Activated T-helper 17 cell treated with anti-CD3 and anti-CD28 coated beads, Interleukin-2, amount 50 U/mL, for 72 hours (primary cell): ENCODE measurements around the gene FOXA3. TPM values are rescaled to one million over a fixed set of nuclear protein-coding genes. Genes with fewer than 3 reads are reported as not detected.
A peak's percentile ranks its signal among the peaks of the same experiment; 100 is the strongest.

Source experiments
- ATAC-seq: fragments of 150-1000 bp; cut with Tn5 transposase; replicated peaks from 2 replicates; pipeline ENCODE4 v1.10.0; 2021; ENCODE audit warnings: mild to moderate bottlenecking, moderate library complexity
- H3K27ac Mint-ChIP-seq: one replicate; pipeline ENCODE4 v1.8.0; 2022; ENCODE audit warnings: mixed read lengths
- H3K27me3 Mint-ChIP-seq: one replicate; pipeline ENCODE4 v1.8.0; 2022; ENCODE audit warnings: mixed read lengths
- H3K36me3 Mint-ChIP-seq: one replicate; pipeline ENCODE4 v1.8.0; 2022; ENCODE audit warnings: low read depth, mild to moderate bottlenecking, mixed read lengths
- H3K4me1 Mint-ChIP-seq: one replicate; pipeline ENCODE4 v1.8.0; 2022; ENCODE audit warnings: mixed read lengths
- H3K4me3 Mint-ChIP-seq: one replicate; pipeline ENCODE4 v1.8.0; 2022; ENCODE audit warnings: mild to moderate bottlenecking, mixed read lengths
- H3K9me3 Mint-ChIP-seq: one replicate; pipeline ENCODE4 v1.8.0; 2022; ENCODE audit warnings: mixed read lengths
- total RNA-seq, 2 donors: library from RNA; stranded (reverse); gene quantifications; one replicate each; pipeline ENCODE4 v1.2.3, GENCODE V29; 2022

FOXA3 gene
- total RNA-seq, 2 donors from 2014 or later = 0.32 to 1.9 TPM

DNA sequence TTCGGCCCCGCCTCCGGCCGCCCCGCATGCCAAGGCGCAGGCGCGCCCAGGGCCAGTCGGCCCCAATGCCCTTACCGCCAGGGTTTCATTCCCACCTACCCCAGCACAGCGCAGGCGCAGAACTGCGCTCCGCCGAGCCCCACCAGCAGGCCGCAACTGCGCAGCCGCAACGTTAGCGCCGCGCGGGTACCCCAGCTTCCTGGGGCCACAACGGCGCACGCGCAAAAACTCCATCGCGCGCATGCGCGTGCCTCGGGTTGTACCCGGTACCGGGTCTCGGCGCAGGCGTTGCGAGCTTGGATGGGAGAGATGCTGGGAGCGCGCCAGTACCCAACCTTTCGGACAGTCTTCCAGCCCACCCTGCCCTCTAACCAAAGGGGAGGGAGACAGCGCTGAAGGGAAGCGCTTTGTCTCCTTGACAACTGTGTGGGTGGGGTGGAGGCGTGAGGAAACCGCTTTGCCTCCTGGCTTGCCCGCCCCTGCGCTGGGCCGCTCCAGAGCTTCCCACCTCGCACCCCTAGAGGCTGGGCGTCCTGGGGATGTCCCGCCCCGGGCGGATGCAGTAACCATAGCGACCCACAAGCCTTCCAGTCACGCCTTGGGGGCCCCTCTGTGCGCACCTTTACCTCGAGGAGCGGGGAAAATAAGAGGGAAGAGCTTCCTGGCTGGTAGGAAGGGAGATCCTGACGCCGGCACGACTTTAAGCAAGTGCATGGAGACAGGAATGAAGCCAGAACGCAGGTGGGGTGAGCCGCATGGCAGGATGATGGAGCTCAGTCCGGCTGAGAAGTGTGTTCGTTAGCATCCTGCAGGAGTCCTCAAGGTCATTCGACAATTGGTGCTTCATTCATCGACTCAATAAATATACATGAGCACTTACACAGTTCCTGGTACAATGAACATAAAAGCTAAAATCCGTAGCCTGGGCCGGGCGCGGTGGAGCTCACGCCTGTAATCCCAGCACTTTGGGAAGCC is 38.8 kb downstream of the FOXA3 start:
- peak; percentile 88 for ATAC-seq
- Mint-ChIP-seq H3K27ac (peak overlapping the region; percentile 94), H3K4me1 (peaks cover 3% of the 10 kb centered on the region), H3K27me3 (no peaks in the 10 kb centered on the region), H3K4me3 (peak overlapping the region; percentile 94), H3K9me3 (no peaks in the 10 kb centered on the region), H3K36me3 (peaks cover 28% of the 10 kb centered on the region)

DNA sequence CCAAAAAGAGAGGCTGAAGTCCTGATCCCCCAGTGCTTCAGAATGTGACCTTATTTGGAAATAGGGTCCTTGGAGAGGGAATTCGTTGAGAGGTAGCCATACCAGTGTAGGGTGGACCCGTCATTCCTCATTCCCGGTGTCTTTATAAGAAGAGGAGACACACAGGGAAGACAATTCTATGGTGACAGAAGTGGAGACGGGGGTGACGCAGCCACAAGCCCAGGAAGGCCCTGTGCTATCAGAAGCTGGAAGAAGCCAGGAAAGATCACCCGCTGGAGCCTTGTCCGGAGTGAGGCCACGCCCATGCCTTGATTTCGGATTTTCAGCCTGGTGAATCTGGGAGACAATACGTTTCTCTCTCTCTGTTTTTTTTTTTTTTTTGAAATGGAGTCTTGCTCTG is 40.9 kb downstream of the FOXA3 start:
- H3K9me3 Mint-ChIP-seq = no peaks in the 10 kb centered on the region
- peaks cover 4% of the 10 kb centered on the region for H3K27me3 Mint-ChIP-seq
- peaks cover 10% of the 10 kb centered on the region for H3K4me1 Mint-ChIP-seq
- H3K27ac Mint-ChIP-seq = no peak overlapping the region
- peaks cover 9% of the 10 kb centered on the region for H3K36me3 Mint-ChIP-seq
- ATAC-seq = no peak
- H3K4me3 Mint-ChIP-seq = no peak overlapping the region

DNA sequence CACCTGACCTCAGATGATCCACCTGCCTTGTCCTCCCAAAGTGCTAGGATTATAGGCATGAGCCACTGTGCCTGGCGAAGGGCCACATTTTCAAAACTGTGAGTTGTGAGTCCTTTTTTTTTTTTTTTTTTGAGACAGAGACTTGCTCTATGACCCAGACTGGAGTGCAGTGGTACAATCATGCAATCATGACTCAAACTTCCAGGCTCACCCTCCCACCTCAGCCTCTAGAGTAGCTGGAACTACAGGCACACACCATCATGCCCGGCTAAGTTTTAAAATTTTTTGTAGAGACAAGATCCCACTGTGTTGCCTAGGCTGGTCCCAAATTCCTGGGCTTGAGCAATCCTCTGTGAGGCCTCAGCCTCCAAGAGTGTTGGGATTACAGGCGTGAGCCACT is 42.1 kb downstream of the FOXA3 start:
- no peak overlapping the region for H3K4me3 Mint-ChIP-seq
- H3K27ac Mint-ChIP-seq = peak overlapping the region; percentile 60

DNA sequence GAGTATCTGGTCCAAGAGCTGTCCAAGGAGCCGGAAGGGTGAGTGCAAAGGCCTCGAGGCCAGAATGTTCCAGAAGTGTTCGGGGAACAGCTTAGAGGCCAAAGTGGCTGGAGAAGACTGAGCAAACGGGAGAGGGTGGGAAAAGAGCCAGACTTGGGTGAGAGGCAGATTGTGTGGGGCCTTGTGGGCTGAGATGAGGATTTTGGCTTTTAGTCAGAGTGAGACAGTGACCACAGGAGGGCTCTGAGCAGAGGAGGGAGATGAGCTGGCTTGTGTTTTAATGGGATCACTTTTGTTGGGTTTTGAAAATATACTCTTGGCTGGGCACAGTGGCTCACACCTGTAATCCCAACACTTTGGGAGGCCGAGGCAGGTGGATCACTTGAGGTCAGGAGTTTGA is 44.8 kb downstream of the FOXA3 start:
- Mint-ChIP-seq H3K27me3 (peaks cover 16% of the 10 kb centered on the region), H3K9me3 (no peaks in the 10 kb centered on the region), H3K36me3 (no peaks in the 10 kb centered on the region), H3K27ac (no peak overlapping the region), H3K4me3 (no peak overlapping the region), H3K4me1 (peaks cover 6% of the 10 kb centered on the region)
- ATAC-seq = peak; percentile 86

More for the DNA sequence above, 42.1 kb downstream of the FOXA3 start:
- Mint-ChIP-seq H3K9me3 (no peaks in the 10 kb centered on the region), H3K36me3 (no peaks in the 10 kb centered on the region), H3K27me3 (peaks cover 6% of the 10 kb centered on the region), H3K4me1 (peaks cover 6% of the 10 kb centered on the region)
- no peak for ATAC-seq

DNA sequence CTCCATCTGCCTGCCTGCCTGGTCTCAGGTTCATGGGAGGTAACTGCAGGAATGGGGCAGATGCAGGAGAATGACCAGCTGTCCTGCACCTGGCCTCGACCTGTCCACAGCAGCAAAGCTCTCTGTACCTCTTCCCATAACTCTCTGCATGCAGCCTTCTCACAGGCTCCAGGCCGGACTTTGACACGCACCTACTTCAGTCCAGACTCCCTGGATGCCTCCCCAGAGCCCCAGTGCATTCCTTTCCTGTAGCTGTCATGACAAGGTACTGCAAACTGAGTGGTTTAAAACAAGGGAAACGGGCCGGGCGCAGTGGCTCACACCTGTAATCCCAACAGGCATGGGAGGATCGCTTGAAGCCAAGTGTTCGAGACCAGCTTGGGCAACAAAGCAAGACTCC is 47.2 kb downstream of the FOXA3 start:
- H3K36me3 Mint-ChIP-seq = no peaks in the 10 kb centered on the region
- peaks cover 17% of the 10 kb centered on the region for H3K27me3 Mint-ChIP-seq
- H3K4me1 Mint-ChIP-seq = peaks cover 7% of the 10 kb centered on the region
- ATAC-seq = no peak
- H3K27ac Mint-ChIP-seq = no peak overlapping the region
- no peak overlapping the region for H3K4me3 Mint-ChIP-seq
- H3K9me3 Mint-ChIP-seq = no peaks in the 10 kb centered on the region

DNA sequence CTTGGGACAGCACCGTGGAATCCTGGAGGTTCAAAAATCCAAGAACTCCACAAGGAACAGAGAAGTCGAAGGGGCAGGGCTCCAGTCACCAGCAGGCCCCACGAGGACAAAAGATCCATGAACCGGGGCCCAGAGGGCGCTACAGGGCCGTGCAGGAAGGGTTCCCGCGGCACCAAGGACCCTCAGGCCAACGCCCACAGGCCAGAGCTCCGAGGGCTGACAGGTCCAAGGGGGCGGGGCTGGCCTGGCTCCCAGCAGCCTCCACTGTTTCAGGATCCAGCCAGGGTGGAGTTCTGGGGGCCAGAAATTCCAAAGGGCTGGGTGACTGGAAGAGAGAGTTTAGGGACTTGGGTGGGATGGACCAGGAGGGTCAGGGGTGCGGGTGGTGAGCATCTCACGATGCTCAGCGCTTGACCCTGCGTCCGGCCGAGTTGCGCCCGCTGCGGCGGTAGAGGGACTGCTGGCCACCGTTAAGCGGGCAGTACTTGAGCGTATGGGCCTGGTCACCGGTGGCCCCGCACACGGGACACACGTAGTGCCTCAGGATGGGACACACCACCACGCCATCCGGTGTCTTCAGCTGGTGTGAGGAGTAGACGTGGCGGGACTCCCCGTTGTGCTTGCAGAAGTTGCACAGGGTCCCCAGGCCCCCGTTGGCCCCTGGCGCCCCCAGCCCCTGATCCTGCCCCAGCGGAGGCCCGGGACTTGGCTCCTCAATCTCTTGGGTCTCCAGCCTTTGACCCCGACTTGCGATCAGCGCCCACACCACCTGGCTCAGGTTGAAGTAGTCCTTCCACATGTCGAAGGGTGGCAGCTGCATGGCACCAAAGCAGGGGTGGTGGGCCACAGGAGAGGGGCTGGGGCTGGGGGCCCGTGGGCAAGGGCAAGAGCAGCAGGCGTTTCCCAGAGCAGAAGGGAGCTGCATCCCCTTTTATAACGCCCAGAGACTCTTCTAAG is 50.0 kb downstream of the FOXA3 start, which contains the start of gene NANOS2:
Gene NANOS2 (minus strand): TSS at position 905 of the 957 bp plus-strand sequence. CDS start 85 bp downstream, at position 820.
- Mint-ChIP-seq H3K9me3 (no peaks in the 10 kb centered on the region), H3K27ac (no peak within 1 kb of the TSS), H3K4me3 (no peak within 1 kb of the TSS), H3K36me3 (no peaks in the 10 kb centered on the region), H3K27me3 (peaks cover 20% of the 10 kb centered on the region), H3K4me1 (peaks cover 4% of the 10 kb centered on the region)
- ATAC-seq = no peak

DNA sequence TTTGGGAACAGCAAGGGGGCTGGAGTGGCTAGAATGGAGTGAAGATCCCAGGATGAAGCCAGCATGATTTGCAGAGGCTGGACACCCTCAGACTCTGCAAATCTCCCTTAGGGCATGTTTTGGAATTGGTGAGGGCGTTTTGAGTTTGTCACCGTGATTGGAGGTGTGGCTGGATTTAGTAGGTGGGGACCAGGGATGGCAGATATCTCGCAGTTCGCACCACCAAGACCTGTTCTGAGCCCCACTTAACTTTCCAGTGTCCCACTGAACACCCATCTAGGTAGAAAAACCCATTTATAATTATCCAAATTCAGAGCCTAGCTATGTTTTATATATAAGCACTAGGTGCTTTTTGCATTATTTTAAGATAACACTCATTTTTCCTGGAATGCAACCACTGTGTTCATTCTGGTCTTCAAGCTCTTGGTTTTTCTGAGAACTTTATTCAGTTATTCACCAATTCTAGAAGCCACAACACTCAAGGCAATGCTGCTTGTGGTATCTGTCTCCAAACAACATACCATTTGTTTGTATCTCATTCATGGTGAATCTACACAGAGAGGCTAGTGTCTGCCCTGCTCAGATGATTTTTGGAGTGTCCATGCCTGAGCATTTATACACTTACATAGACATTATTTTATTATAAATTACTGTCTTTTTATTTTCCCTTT is 53.4 kb downstream of the FOXA3 start:
- peak; percentile 82 for ATAC-seq
- H3K27ac Mint-ChIP-seq = no peak overlapping the region
- no peaks in the 10 kb centered on the region for H3K36me3 Mint-ChIP-seq
- no peaks in the 10 kb centered on the region for H3K9me3 Mint-ChIP-seq
- peaks cover 18% of the 10 kb centered on the region for H3K27me3 Mint-ChIP-seq
- H3K4me3 Mint-ChIP-seq = no peak overlapping the region
- H3K4me1 Mint-ChIP-seq = peaks cover 3% of the 10 kb centered on the region

DNA sequence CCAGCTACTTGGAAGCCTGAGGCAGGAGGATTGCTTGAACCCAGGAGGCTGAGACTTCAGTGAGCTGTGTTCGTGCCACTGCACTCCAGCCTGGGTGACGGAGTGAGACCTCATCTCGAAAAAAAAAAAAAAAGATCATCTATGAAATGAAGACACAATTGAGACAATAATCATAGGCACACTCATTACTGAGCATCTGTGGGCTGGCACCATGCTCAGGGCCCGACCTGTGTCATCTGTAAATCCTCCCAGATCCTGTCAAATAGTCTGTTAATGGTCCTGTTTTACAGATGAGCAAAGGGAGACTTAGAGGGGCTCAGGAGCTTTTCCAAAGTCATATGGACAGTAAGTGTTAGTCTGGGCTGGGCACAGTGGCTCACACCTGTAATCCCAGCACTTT is 54.6 kb downstream of the FOXA3 start:
- Mint-ChIP-seq H3K4me1 (peaks cover 3% of the 10 kb centered on the region), H3K36me3 (no peaks in the 10 kb centered on the region), H3K27ac (no peak overlapping the region), H3K4me3 (no peak overlapping the region), H3K9me3 (no peaks in the 10 kb centered on the region), H3K27me3 (peaks cover 12% of the 10 kb centered on the region)
- peak; percentile 30 for ATAC-seq

DNA sequence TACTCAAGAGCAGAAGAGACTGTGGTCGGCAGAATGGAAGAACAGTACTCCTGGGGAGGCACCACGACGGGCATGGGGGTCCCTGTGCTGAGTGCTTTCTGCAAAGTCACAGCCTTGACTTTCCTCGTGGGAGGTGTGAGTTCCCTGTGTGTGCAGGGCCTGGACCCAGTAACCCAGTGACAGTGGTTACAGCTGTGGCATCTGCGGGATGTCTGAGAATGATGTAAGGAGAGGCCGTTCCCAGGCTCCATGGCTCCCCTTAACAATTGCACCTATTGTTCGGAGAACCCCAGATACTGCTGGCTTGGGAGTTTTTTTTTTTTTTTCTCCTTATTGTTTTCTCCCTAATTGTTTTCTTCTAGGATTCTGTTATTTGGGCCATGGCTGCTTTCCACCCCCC is 55.6 kb downstream of the FOXA3 start:
- no peak for ATAC-seq
- no peak overlapping the region for H3K27ac Mint-ChIP-seq

DNA sequence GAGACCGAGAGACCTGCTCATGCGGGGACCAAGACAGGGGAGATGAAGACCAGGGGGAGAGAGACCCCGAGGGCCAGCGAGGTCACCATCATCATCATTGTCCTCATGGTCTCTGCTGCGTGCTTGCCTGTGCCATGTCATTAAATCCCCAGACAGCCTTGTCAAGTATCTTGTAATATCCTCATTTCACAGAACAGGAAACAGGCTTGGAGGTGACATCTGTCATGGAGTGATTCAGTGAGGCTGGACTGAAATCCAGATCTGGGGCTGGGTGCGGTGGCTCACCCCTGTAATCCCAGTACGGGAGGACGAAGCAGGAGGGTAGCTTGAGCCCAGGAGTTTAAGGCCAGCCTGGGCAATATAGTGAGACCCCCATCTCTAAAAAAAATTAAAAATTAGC is 56.3 kb downstream of the FOXA3 start:
- no peaks in the 10 kb centered on the region for H3K9me3 Mint-ChIP-seq
- H3K27ac Mint-ChIP-seq = no peak overlapping the region
- H3K27me3 Mint-ChIP-seq = peaks cover 11% of the 10 kb centered on the region
- H3K4me3 Mint-ChIP-seq = no peak overlapping the region
- H3K36me3 Mint-ChIP-seq = no peaks in the 10 kb centered on the region
- peak; percentile 36 for ATAC-seq
- peaks cover 3% of the 10 kb centered on the region for H3K4me1 Mint-ChIP-seq

More for the DNA sequence above, 55.6 kb downstream of the FOXA3 start:
- H3K9me3 Mint-ChIP-seq = no peaks in the 10 kb centered on the region
- H3K4me3 Mint-ChIP-seq = no peak overlapping the region
- H3K27me3 Mint-ChIP-seq = peaks cover 11% of the 10 kb centered on the region
- no peaks in the 10 kb centered on the region for H3K36me3 Mint-ChIP-seq
- peaks cover 3% of the 10 kb centered on the region for H3K4me1 Mint-ChIP-seq

DNA sequence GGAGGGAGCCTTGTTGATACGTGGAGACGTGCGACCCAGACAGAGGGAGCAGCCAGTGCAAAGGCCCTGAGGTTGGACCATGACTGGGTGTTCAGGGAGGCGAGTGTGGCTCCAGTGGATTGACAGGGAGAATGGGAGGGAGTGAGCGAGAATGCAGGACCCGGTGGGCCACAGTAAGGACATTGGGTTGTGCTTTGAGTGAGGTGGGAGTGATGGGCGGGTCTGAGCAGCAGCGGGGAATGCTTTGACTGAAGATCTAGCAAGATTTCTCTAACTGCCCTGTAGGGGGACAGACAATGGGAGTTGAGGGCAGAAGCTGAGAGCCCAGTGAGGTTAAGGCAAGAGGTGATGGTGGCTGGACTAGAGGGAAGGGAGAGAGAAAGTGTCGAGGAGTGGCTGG is 58.2 kb downstream of the FOXA3 start:
- Mint-ChIP-seq H3K9me3 (no peaks in the 10 kb centered on the region), H3K4me3 (no peak overlapping the region), H3K27ac (no peak overlapping the region), H3K4me1 (no peaks in the 10 kb centered on the region), H3K36me3 (no peaks in the 10 kb centered on the region), H3K27me3 (peaks cover 7% of the 10 kb centered on the region)
- ATAC-seq = peak; percentile 13
